SK-N-SH (cell line): ENCODE measurements around the gene SORCS3.

Experiments used
- FOXM1 ChIP-seq: IDR thresholded peaks from 2 replicates; pipeline ENCODE4 v1.4.0; 2012; ENCODE audit warnings: low read depth, mild to moderate bottlenecking
- GATA2 ChIP-seq: sonication (generic); formaldehyde crosslinking; IDR thresholded peaks from 2 replicates; pipeline ENCODE4 v1.5.0; 2020; ENCODE audit warnings: mild to moderate bottlenecking, missing genetic modification reagents
- MXI1 ChIP-seq: IDR thresholded peaks from 2 replicates; pipeline ENCODE4 v1.6.1; 2012; ENCODE audit warnings: mild to moderate bottlenecking, low read depth, low read length, improper control_type of control experiment
- POLR2AphosphoS5 ChIP-seq: IDR thresholded peaks from 2 replicates; pipeline ENCODE4 v1.6.1; 2012; ENCODE audit warnings: low read depth, low read length
- RCOR1 ChIP-seq: fragments of 150-350 bp; IDR thresholded peaks from 2 replicates; pipeline ENCODE4 v1.6.1; 2017; ENCODE audit warnings: antibody characterized with exemption, low read length
- TAF1 ChIP-seq: IDR thresholded peaks from 2 replicates; pipeline ENCODE4 v1.6.1; 2012; ENCODE audit warnings: low read depth, mild to moderate bottlenecking, low read length, moderate library complexity, borderline replicate concordance
- TCF12 ChIP-seq: IDR thresholded peaks from 2 replicates; pipeline ENCODE4 v1.4.0; 2012
- TF ChIP-seq, protein P1 (sequence below): fragments of 200-600 bp; sonication (generic); IDR thresholded peaks from 2 replicates; pipeline ENCODE4 v1.6.1; 2017; ENCODE audit warnings: antibody characterized with exemption, mild to moderate bottlenecking, moderate library complexity
- TF ChIP-seq, protein P2 (sequence below): IDR thresholded peaks from 2 replicates; pipeline ENCODE4 v1.4.0; 2012; ENCODE audit warnings: low read depth, borderline replicate concordance

DNA sequence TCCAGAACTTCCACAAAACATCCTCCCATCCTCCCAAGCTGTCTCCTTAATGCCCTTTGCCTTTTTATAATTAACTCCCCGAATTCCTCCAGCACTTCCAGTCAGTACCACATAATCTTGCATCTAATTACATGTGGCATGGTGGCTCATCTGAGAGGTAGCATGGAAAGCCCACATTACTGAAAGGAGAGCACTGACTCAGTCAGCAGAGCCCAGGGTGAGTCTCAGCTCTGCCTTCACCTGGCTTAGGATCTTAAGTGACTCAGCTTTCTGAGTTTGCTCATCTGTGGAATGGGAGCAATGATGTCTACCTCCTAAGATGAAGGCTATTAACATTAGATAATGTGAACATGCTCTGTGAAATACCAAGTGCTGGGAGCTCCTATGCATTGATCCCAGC is 433.9 kb downstream of the SORCS3 start:
- no peak for TF ChIP-seq RCOR1
- TF ChIP-seq POLR2AphosphoS5: no peak
- TF ChIP-seq GATA2 (CRISPR knock-in tag): no peak
- TF ChIP-seq TCF12: no peak
- TF ChIP-seq, protein P1, sequence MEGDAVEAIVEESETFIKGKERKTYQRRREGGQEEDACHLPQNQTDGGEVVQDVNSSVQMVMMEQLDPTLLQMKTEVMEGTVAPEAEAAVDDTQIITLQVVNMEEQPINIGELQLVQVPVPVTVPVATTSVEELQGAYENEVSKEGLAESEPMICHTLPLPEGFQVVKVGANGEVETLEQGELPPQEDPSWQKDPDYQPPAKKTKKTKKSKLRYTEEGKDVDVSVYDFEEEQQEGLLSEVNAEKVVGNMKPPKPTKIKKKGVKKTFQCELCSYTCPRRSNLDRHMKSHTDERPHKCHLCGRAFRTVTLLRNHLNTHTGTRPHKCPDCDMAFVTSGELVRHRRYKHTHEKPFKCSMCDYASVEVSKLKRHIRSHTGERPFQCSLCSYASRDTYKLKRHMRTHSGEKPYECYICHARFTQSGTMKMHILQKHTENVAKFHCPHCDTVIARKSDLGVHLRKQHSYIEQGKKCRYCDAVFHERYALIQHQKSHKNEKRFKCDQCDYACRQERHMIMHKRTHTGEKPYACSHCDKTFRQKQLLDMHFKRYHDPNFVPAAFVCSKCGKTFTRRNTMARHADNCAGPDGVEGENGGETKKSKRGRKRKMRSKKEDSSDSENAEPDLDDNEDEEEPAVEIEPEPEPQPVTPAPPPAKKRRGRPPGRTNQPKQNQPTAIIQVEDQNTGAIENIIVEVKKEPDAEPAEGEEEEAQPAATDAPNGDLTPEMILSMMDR: no peak
- no peak for TF ChIP-seq TAF1
- no peak for TF ChIP-seq MXI1
- TF ChIP-seq FOXM1: no peak
- TF ChIP-seq, protein P2, sequence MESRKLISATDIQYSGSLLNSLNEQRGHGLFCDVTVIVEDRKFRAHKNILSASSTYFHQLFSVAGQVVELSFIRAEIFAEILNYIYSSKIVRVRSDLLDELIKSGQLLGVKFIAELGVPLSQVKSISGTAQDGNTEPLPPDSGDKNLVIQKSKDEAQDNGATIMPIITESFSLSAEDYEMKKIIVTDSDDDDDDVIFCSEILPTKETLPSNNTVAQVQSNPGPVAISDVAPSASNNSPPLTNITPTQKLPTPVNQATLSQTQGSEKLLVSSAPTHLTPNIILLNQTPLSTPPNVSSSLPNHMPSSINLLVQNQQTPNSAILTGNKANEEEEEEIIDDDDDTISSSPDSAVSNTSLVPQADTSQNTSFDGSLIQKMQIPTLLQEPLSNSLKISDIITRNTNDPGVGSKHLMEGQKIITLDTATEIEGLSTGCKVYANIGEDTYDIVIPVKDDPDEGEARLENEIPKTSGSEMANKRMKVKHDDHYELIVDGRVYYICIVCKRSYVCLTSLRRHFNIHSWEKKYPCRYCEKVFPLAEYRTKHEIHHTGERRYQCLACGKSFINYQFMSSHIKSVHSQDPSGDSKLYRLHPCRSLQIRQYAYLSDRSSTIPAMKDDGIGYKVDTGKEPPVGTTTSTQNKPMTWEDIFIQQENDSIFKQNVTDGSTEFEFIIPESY: no peak
